GM19463 (cell line): Measurements from ENCODE around the gene NFIB.

Experiments
- ATAC-seq: cut with Tn5 transposase; IDR thresholded peaks from one replicate; pipeline ENCODE4 v1.9.1; 2021; ENCODE audit warnings: mild to moderate bottlenecking, moderate library complexity; ENCODE audit not compliant: unreplicated experiment

NFIB gene

GRCh38 chr9:14313951-14314423 lies at the start of gene NFIB:
Gene NFIB (minus strand): TSS chr9:14314141. CDS start chr9:14313511, 630 bp downstream.
- no peak for ATAC-seq

- ATAC-seq = no peak
Observed at GRCh38 chr9:14362175-14362574, 48.2 kb upstream of the NFIB start.

DNA sequence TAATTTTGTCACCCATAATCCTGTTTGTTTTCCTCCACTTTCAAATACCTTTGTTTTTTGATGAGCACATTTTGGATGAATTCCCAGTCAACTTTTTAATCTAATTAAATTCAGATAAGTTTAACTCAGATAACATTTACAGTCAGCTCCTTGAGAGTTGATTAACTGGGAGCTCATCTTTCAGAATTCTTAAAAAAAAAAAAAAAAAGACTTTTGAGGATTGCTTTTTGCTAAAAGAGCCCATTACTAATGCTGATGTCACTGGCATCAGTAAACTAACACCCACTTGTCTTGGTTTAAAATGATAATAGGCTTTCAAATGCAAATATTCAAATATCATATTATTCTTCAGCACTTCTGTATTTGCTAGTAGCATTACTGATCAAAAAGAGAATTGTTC lies 47.1 kb upstream of the NFIB start:
- no peak for ATAC-seq

GRCh38 chr9:14358523-14358922 lies 44.6 kb upstream of the NFIB start:
- ATAC-seq = no peak

- ATAC-seq = no peak
Observed at GRCh38 chr9:14356351-14357265, 42.7 kb upstream of the NFIB start.

DNA sequence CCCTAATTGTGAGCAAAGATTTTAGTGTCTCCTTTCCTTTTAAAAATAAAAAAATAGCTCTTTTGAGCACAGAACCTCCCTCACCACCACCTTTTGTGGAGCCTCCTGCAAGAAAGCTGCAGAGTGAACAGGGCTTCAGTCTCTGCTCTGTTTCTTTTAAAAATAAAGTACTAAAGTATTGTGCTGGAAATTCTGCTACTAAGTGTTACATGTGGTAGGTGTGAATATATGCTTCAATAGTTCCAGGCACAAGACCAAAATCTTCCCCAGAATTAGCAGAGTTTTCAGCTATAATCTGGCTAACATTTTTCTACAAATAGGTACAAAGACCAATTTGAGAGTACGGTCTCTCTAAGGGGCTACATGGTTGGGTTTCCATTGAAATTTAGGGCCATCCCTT lies 40.3 kb upstream of the NFIB start:
- ATAC-seq = no peak

- peak; percentile 82 for ATAC-seq
Observed at GRCh38 chr9:14353222-14354056, 39.5 kb upstream of the NFIB start.

GRCh38 chr9:14352503-14352902 lies 38.6 kb upstream of the NFIB start:
- no peak for ATAC-seq

- ATAC-seq = no peak
Observed at GRCh38 chr9:14351221-14351836, 37.4 kb upstream of the NFIB start.

- no peak for ATAC-seq
Observed at GRCh38 chr9:14350754-14351153, 36.8 kb upstream of the NFIB start.

- ATAC-seq = no peak
Observed at GRCh38 chr9:14350349-14350728, 36.4 kb upstream of the NFIB start.

- no peak for ATAC-seq
Observed at GRCh38 chr9:14349447-14350348, 35.8 kb upstream of the NFIB start.

- no peak for ATAC-seq
Observed at GRCh38 chr9:14349146-14349446, 35.2 kb upstream of the NFIB start.

DNA sequence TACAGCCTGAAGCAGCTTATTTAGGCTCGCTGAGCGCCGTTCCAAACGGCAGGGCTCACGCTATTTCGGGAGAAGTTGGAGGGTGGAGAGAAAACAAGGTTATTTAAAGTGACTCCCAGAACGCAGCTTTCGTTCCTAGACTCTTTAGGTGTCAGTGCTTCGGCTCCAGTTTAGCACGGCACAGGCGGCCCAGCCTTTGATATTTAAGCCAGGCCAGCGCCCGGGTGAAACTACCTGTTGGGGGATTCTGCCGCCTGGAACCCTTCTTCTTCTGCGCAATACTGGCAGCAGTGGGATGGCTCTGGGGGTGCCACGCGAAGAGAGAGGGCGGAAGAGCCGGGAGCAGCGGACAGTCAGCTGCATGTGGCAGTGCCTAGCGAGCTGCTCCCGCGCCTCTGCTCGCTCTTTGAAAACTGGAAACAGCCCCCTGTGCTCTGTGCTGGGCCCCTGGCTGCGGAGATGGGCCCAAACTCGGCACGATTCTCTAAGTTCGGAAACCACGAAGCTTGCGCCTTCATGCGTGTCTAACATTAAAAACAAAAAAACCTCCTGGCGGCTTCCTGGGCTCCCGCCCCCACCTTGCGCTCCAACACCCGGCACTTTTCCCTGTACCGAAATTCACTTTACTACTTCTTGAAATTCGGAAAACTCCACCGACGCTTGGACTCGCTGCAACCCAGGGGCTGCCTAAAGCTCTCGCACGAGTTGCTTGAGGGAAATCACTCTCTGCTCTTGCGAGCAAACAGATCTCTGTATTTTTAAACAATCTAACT lies 34.6 kb upstream of the NFIB start:
- no peak for ATAC-seq

- ATAC-seq = no peak
Observed at GRCh38 chr9:14348123-14348372, 34.1 kb upstream of the NFIB start.

- ATAC-seq = no peak
Observed at GRCh38 chr9:14347406-14348122, 33.6 kb upstream of the NFIB start.

- no peak for ATAC-seq
Observed at GRCh38 chr9:14346811-14347405, 33.0 kb upstream of the NFIB start.

DNA sequence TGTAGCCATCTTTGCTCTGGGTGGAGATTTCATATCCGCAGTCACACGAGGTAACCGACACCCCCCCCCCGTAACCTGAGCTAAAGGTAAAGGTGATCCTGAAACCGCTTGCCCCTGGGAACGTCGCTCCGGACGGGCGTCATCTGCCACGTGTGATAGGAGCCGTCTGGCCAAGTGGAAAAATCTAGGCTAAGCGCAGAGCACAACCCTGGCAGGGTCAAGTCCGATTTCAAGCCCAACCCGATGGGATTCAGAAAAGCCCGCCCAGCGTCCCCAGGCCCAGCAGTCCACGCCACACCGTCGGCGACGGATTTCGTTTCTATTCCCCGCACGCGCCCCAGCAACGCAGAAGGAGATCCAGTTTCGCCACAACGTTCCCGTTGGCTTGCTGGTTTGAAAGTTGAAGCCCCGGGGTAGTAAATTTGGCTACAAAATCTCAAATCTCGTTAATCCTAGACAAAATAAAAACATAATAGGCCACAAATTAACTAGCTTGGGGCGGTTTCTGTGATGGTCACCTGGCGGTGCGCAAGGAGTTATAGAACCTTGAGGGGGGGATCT lies 32.4 kb upstream of the NFIB start:
- ATAC-seq = no peak
